ENCODE measurements around the gene DNASE1L2.
"Not testable (repeated sequence)": the region's sequence is repeated elsewhere in the genome, so short reads cannot be mapped to it uniquely, and the experiment has no call there.

DNASE1L2 gene

GRCh38 chr16:2236337-2237101 is at the start of gene DNASE1L2:
DNASE1L2 (plus strand) TSS chr16:2236444; CDS start chr16:2236817, 373 bp downstream.
- no peak for DNase-seq

- DNase-seq = no peak
Measured at GRCh38 chr16:2186505-2186904, 49.7 kb upstream of the DNASE1L2 start.

- no peak for DNase-seq
Measured at GRCh38 chr16:2187212-2187611, 49.0 kb upstream of the DNASE1L2 start.

GRCh38 chr16:2188395-2188794 is 47.8 kb upstream of the DNASE1L2 start:
- DNase-seq = no peak

- DNase-seq = no peak
Measured at GRCh38 chr16:2189252-2189893, 46.9 kb upstream of the DNASE1L2 start.

- DNase-seq = no peak
Measured at GRCh38 chr16:2190002-2190658, 46.1 kb upstream of the DNASE1L2 start.

- no peak for DNase-seq
Measured at GRCh38 chr16:2190659-2191445, 45.4 kb upstream of the DNASE1L2 start.

- DNase-seq = no peak
Measured at GRCh38 chr16:2191446-2191706, 44.9 kb upstream of the DNASE1L2 start.

- no peak for DNase-seq
Measured at GRCh38 chr16:2194166-2194834, 41.9 kb upstream of the DNASE1L2 start.

- peak; percentile 66 to 80 for DNase-seq
Measured at GRCh38 chr16:2194852-2195321, 41.4 kb upstream of the DNASE1L2 start.

- no peak for DNase-seq
Measured at GRCh38 chr16:2195322-2196161, 40.7 kb upstream of the DNASE1L2 start.

GRCh38 chr16:2196162-2196980 is 39.9 kb upstream of the DNASE1L2 start, which contains the start of gene CASKIN1:
CASKIN1 (minus strand) TSS chr16:2196605; CDS start chr16:2196432, 173 bp downstream.
- DNase-seq = no peak

GRCh38 chr16:2196981-2197511 is 39.2 kb upstream of the DNASE1L2 start:
- DNase-seq = no peak

- no peak for DNase-seq
Measured at GRCh38 chr16:2197765-2198164, 38.5 kb upstream of the DNASE1L2 start.

- no peak for DNase-seq
Measured at GRCh38 chr16:2198283-2198682, 38.0 kb upstream of the DNASE1L2 start.

GRCh38 chr16:2199095-2199494 is 37.1 kb upstream of the DNASE1L2 start:
- no peak for DNase-seq

GRCh38 chr16:2199621-2200139 is 36.6 kb upstream of the DNASE1L2 start:
- DNase-seq = no peak

- DNase-seq = no peak
Measured at GRCh38 chr16:2200313-2200712, 35.9 kb upstream of the DNASE1L2 start.

GRCh38 chr16:2203119-2203688 is 33.0 kb upstream of the DNASE1L2 start:
- not testable (repeated sequence) for DNase-seq

Data from SHP77 (cell line).